Rectal smooth muscle tissue (tissue), 1 donor: ENCODE data around the gene WDR87.
"Not testable (repeated sequence)": the region's sequence is repeated elsewhere in the genome, so short reads cannot be mapped to it uniquely, and the experiment has no call there.

Source experiments
- H3K27ac ChIP-seq: one replicate; pipeline ENCODE4 v1.7.0; 2013; ENCODE audit warnings: low read depth, low read length, inconsistent platforms
- H3K27me3 ChIP-seq: one replicate; pipeline ENCODE4 v1.7.0; 2013; ENCODE audit warnings: low read length; ENCODE audit not compliant: control insufficient read depth, insufficient read depth
- H3K36me3 ChIP-seq: one replicate; pipeline ENCODE4 v1.7.0; 2013; ENCODE audit warnings: low read length; ENCODE audit not compliant: control insufficient read depth, insufficient read depth
- H3K4me1 ChIP-seq: one replicate; pipeline ENCODE4 v1.7.0; 2013; ENCODE audit warnings: low read length; ENCODE audit not compliant: control insufficient read depth, insufficient read depth
- H3K4me3 ChIP-seq: one replicate; pipeline ENCODE4 v1.7.0; 2013; ENCODE audit warnings: low read length
- H3K9ac ChIP-seq: one replicate; pipeline ENCODE4 v1.7.0; 2013; ENCODE audit warnings: low read length

WDR87 gene

DNA sequence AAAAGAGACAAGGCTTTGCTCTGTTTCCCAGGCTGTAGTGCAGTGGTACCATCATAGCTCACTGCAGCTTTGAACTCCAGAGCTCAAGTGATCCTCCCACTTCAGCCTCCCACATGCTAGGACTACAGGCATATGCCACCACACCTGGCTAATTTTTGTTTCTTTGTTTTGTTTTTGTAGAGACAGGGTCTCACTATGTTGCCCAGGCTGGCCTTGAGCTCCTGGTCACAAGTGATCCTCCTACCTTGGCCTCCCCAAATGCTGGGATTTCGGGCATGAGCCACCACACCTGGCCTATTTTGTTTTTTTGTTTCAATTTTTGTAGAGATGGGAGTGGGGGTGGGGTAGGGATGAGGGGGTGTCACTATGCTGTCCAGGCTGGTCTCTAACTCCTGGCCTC lies 6.9 kb downstream of the WDR87 start:
- Histone ChIP-seq H3K27me3 (no peaks in the 10 kb centered on the region), H3K4me1 (no peaks in the 10 kb centered on the region), H3K9ac (no peak overlapping the region), H3K36me3 (no peaks in the 10 kb centered on the region), H3K4me3 (no peak overlapping the region), H3K27ac (no peak overlapping the region)

DNA sequence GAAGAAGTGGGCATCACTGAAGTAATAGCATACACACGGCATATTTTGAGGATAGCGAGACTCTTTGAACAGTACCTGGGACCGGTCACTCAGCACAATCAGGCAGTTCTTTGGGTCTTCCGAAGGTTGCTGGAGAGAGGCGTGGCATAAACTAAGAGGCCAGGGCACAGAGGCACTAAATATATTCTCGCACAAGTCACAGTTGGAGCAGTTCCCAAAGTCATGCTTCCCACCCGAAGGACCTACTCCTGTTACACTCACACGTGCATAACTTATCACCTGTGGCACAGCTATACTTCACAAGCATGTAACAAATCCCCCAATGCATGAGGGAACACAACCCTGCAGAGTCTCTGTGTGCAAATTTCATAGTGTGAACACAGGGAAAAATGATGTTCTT lies 10.2 kb downstream of the WDR87 start:
- no peak overlapping the region for H3K9ac ChIP-seq
- no peak overlapping the region for H3K27ac ChIP-seq
- no peaks in the 10 kb centered on the region for H3K36me3 ChIP-seq
- H3K4me1 ChIP-seq: no peaks in the 10 kb centered on the region
- H3K27me3 ChIP-seq: no peaks in the 10 kb centered on the region
- no peak overlapping the region for H3K4me3 ChIP-seq

DNA sequence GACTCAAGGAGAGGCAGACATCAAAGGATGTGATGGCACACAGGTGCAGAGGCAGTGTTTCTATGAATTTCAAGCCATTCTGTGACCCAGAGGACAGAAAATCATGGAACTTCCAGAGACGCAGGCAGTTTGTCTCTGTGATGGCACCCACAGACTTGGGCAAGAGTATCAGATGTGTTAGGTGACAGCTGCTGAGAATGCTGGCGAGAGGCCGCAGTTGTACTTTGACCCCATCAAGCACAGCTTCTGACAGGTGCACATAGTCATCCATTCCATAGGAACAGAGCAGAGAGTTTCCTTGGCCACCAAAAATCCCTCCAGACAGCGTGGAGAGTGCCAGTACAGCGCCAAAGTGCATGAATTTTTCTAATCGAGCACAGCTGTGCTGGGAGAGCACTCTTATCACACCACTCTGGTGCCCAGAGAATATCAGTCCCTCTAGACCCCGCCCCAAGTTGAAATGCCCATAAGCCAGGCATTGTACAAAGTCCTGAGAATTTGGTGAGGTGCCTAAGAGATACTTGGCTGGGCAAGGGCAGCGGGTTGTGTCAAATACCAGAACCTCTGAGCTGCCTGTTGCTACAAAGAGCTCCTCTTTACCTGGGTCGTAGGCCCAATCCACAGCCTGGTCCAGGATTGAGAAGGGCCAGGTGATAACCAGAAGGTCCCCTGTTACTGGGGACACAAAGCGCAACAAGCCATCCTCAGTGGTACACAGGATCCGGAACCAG lies 12.4 kb downstream of the WDR87 start:
- Histone ChIP-seq H3K4me3 (no peak overlapping the region), H3K27me3 (no peaks in the 10 kb centered on the region), H3K27ac (no peak overlapping the region), H3K9ac (no peak overlapping the region), H3K4me1 (no peaks in the 10 kb centered on the region), H3K36me3 (no peaks in the 10 kb centered on the region)

DNA sequence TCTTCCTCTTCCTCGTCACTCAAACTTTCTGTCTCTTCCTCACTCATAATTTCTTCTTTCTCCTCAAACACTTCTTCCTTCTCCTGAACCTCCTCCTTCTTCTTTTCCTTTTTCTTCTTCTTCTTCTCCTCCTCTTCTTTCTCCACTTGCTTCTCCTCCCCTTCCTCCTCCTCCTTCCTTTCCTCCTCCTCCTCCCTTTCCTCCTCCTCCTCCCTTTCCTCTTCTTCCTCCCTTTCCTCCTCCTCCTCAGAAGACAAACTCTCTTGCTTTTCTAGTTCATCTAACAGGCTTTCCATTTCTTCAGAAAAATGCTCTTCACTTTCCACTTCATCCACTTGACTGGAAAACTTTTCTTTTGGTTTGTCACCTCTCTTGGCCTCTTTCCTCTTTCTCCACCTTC lies 19.8 kb downstream of the WDR87 start:
- Histone ChIP-seq H3K36me3 (no peaks in the 10 kb centered on the region), H3K27ac (no peak overlapping the region), H3K4me3 (no peak overlapping the region)

GRCh38 chr19:37885392-37885791 lies 21.0 kb downstream of the WDR87 start:
- H3K27ac ChIP-seq: no peak overlapping the region
- no peak overlapping the region for H3K9ac ChIP-seq
- H3K4me1 ChIP-seq: no peaks in the 10 kb centered on the region
- no peak overlapping the region for H3K4me3 ChIP-seq
- H3K27me3 ChIP-seq: no peaks in the 10 kb centered on the region
- no peaks in the 10 kb centered on the region for H3K36me3 ChIP-seq

More for the DNA sequence above, 19.8 kb downstream of the WDR87 start:
- Histone ChIP-seq H3K9ac (no peak overlapping the region), H3K27me3 (no peaks in the 10 kb centered on the region), H3K4me1 (no peaks in the 10 kb centered on the region)

GRCh38 chr19:37877147-37877546 lies 29.2 kb downstream of the WDR87 start:
- no peaks in the 10 kb centered on the region for H3K27me3 ChIP-seq
- no peak overlapping the region for H3K27ac ChIP-seq

GRCh38 chr19:37876032-37876431 lies 30.4 kb downstream of the WDR87 start:
- Histone ChIP-seq H3K4me3 (no peak overlapping the region), H3K27me3 (no peaks in the 10 kb centered on the region), H3K9ac (no peak overlapping the region), H3K27ac (no peak overlapping the region), H3K4me1 (no peaks in the 10 kb centered on the region), H3K36me3 (no peaks in the 10 kb centered on the region)

More at GRCh38 chr19:37877147-37877546, 29.2 kb downstream of the WDR87 start:
- no peak overlapping the region for H3K4me3 ChIP-seq
- H3K4me1 ChIP-seq: no peaks in the 10 kb centered on the region
- no peak overlapping the region for H3K9ac ChIP-seq
- no peaks in the 10 kb centered on the region for H3K36me3 ChIP-seq

DNA sequence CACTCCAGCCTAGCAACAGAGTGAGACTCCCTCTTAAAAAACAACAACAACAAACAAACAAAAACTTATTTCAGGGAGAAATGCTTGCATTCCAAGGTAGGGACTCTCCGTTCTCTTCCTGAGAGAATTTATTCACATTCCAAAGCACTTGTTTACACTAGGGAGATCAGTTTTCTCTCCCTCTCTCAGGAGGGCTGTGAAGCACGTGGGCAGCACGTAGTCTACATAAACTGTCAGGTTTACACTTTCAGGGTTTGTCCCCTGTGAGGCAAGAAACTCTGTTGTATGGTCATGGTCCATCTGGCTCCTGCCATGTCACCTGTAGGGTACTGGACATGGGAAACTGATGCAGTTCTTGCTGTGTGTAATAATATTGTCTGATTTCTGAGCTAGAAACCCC lies 31.6 kb downstream of the WDR87 start:
- Histone ChIP-seq H3K36me3 (no peaks in the 10 kb centered on the region), H3K4me1 (no peaks in the 10 kb centered on the region), H3K27me3 (no peaks in the 10 kb centered on the region), H3K27ac (no peak overlapping the region), H3K9ac (no peak overlapping the region), H3K4me3 (no peak overlapping the region)

- H3K27ac ChIP-seq: no peak overlapping the region
- no peaks in the 10 kb centered on the region for H3K27me3 ChIP-seq
- H3K9ac ChIP-seq: no peak overlapping the region
- no peaks in the 10 kb centered on the region for H3K36me3 ChIP-seq
- no peak overlapping the region for H3K4me3 ChIP-seq
- no peaks in the 10 kb centered on the region for H3K4me1 ChIP-seq
These were observed 34.0 kb downstream of the WDR87 start for GRCh38 chr19:37872383-37872782.

GRCh38 chr19:37869766-37870340 lies 36.5 kb downstream of the WDR87 start:
- Histone ChIP-seq H3K27me3 (no peaks in the 10 kb centered on the region), H3K4me3 (no peak overlapping the region), H3K27ac (no peak overlapping the region), H3K36me3 (no peaks in the 10 kb centered on the region), H3K4me1 (no peaks in the 10 kb centered on the region), H3K9ac (no peak overlapping the region)

DNA sequence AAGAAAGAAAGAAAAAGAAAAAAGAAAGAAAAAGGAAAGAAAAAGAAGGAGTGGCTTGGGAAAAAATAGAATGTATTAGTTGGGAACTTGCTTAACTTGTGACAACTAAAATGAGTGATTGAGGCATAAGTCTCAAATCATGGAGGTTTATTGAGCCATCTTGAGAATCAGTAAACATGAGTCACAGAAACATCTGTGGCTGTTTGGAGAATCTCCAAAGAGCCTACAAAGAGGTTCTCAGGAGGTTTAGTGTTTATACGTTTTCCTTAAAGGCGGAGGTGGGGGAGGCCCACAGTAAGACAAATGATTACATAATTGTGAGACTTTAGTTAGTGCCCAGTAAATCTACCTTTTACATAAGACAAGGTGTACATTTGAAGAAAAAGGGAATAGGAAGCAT lies 38.6 kb downstream of the WDR87 start:
- H3K27me3 ChIP-seq: no peaks in the 10 kb centered on the region
- no peaks in the 10 kb centered on the region for H3K4me1 ChIP-seq
- H3K36me3 ChIP-seq: no peaks in the 10 kb centered on the region
- no peak overlapping the region for H3K27ac ChIP-seq
- no peak overlapping the region for H3K9ac ChIP-seq
- H3K4me3 ChIP-seq: no peak overlapping the region

DNA sequence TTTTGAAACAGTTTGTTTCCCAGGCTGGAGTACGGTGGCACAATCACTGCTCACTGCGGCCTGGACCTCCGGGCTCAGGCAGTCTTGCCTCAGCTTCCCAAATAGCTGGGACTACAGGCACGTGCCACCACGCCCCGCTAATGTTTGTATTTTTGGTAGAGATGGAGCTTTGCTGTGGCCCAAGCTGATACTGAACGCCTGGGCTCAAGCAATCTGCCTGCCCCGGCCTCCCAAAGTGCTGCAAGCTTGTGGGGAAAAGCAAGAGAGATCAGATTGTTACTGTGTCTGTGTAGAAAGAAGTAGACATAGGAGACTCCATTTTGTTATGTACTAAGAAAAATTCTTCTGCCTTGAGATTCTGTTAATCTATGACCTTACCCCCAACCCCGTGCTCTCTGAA lies 40.5 kb downstream of the WDR87 start:
- not testable (repeated sequence) for H3K27me3 ChIP-seq, H3K27ac ChIP-seq, H3K4me3 ChIP-seq, H3K4me1 ChIP-seq, H3K9ac ChIP-seq, H3K36me3 ChIP-seq

DNA sequence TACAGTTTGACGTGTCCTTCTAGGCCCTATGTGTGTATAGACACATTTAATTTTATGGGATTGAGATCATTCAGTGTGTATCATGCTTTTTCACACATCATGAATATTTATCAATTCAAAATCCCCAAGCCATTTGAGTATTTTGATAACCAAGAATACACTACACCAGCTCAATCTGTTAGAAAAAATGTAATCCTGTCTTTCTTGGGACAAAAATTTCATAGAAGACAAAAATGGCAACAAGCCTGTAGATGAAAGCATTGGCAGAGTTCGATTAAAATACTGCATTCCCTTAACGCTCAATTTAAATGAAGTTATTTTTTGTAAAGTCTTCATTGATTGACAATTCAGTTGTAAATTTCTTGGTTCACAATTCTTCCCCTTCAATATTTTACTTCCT lies 41.9 kb downstream of the WDR87 start:
- Histone ChIP-seq H3K27me3 (no peaks in the 10 kb centered on the region), H3K4me1 (no peaks in the 10 kb centered on the region), H3K27ac (no peak overlapping the region), H3K9ac (no peak overlapping the region), H3K36me3 (no peaks in the 10 kb centered on the region), H3K4me3 (no peak overlapping the region)
